Esophagus muscularis mucosa (tissue), 4 donors: ENCODE measurements around the gene IL9. TPM values are rescaled to one million over a fixed set of nuclear protein-coding genes. Genes with fewer than 3 reads are reported as not detected.
A peak's percentile ranks its signal among the peaks of the same experiment; 100 is the strongest.

Source experiments
- DNase-seq: peaks from one replicate; pipeline ENCODE4 v3.0.0-alpha.2; 2017; ENCODE audit errors: extremely low spot score
- H3K27ac ChIP-seq, 4 donors: fragments of 200-600 bp; sonication (generic); replicated peaks in 1 of 4; 1 replicate in 3 of 4; 2 replicates in 1 of 4; pipeline ENCODE4 v1.5.1; 2016 to 2019; ENCODE audit warnings: mild to moderate bottlenecking in 1 of 4
- H3K27me3 ChIP-seq, 4 donors: fragments of 200-600 bp; sonication (generic); one replicate each; pipeline versions ENCODE4 v1.5.1 to v1.6.0; 2016 to 2019
- H3K36me3 ChIP-seq, 4 donors: fragments of 200-600 bp; sonication (generic); one replicate each; pipeline ENCODE4 v1.5.1; 2016 to 2019
- H3K4me1 ChIP-seq, 4 donors: fragments of 200-600 bp; sonication (generic); one replicate each; pipeline ENCODE4 v1.5.1; 2016 to 2019
- H3K4me3 ChIP-seq, 4 donors: fragments of 200-600 bp; sonication (generic); 1 replicate in 2 of 4; 2 replicates in 2 of 4; pipeline ENCODE4 v1.5.1; 2016 to 2019; ENCODE audit warnings: mild to moderate bottlenecking in 4 of 4, moderate library complexity in 1 of 4
- H3K9me3 ChIP-seq, 4 donors: fragments of 200-600 bp; sonication (generic); 1 replicate in 3 of 4; 2 replicates in 1 of 4; pipeline ENCODE4 v1.5.1; 2016 to 2019
- EP300 ChIP-seq: sonication (generic); formaldehyde crosslinking; IDR thresholded peaks from one replicate; pipeline ENCODE4 v1.6.1; 2017; ENCODE audit warnings: antibody characterized with exemption
- POLR2A ChIP-seq: fragments of 450-650 bp; IDR thresholded peaks from one replicate; pipeline ENCODE4 v1.6.1; 2017; ENCODE audit warnings: antibody characterized with exemption, moderate library complexity, mild to moderate bottlenecking, low read depth
- POLR2AphosphoS5 ChIP-seq, 2 donors: sonication (generic); formaldehyde crosslinking; IDR thresholded peaks; one replicate each; pipeline ENCODE4 v1.6.1; 2017; ENCODE audit warnings: antibody characterized with exemption in 2 of 2
- WGBS: methylation state at CpG from one replicate; pipeline ENCODE4 v1.1.5; 2018; 5-methylcytosine and 5-hydroxymethylcytosine counted together
- intact Hi-C: fragments of 100-400 bp; cut with DNase I; formaldehyde crosslinking; loops from one replicate; pipeline ENCODE4 v1.15.1; 2023
- total RNA-seq, 4 donors: library from RNA; depleted of rRNA; stranded (reverse); fragments of >200 nt; gene quantifications; one replicate each; pipeline versions ENCODE4 v1.1.0 to v1.2.1, GENCODE V29; 2016
- TF ChIP-seq, protein P1 (sequence below), 3 experiments: fragments of 200-600 bp in 2 of 3; fragments of 450-650 bp in 1 of 3; sonication (generic) in 2 of 3; IDR thresholded peaks; one replicate each; pipeline ENCODE4 v1.5.1; 2017 to 2019; ENCODE audit warnings: antibody characterized with exemption in 3 of 3, mild to moderate bottlenecking in 2 of 3, moderate library complexity in 1 of 3

IL9 gene
- total RNA-seq, 4 donors from 2014 or later = not detected

DNA sequence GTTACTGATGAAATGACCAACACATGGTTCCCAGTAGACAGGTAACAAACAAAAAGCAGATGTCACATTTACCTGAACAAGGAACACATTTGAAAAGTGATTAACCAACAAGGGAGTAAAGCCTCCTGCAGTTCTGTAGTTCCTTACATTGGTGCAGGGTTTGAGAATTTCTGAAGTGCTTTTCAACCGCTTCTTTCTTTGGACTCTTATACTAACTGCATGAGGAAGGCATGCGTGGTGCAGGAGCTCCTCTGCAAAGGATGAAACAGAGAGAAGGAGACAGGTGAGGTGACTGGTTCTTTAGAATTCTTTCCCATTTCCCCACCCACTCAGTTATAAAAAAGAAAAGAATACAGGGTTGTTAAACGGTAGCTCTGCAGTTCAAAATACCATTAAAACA lies 4.6 kb upstream of the IL9 start:
- intact Hi-C loops = no loop called here

DNA sequence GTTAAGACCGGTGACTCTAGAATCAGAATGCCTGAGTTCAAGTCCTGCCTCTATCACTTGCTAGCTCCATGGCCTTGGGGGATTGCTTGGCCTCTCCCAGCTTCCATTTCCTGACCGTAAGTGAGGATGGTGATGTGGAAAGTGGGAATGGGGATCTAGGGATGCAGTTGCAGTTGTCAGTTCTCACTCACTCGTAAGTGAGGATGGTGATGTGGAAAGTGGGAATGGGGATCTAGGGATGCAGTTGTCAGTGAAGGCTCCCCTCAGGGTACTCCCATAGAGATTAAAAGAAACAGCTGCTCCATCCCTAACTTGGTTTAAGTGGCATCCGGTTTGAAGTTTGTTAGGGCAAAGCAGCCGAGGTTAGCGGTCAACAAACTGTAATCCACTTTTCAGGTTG lies 3.0 kb upstream of the IL9 start:
- Histone ChIP-seq H3K27me3 (peaks cover 0 to 7% (median 0%) of the 10 kb centered on the region in 4 donors), H3K36me3 (no peaks in the 10 kb centered on the region), H3K27ac (no peak overlapping the region), H3K4me1 (no peaks in the 10 kb centered on the region), H3K9me3 (no peaks in the 10 kb centered on the region), H3K4me3 (no peak overlapping the region)
- 81% methylated on average over 6 of the region's 6 CpGs for WGBS
- DNase-seq = peak; percentile 64
- TF ChIP-seq POLR2A (no peak), EP300 (no peak), POLR2AphosphoS5 (IDR thresholded peaks at IDR 0.05) (no peak)
- TF ChIP-seq, protein P1, sequence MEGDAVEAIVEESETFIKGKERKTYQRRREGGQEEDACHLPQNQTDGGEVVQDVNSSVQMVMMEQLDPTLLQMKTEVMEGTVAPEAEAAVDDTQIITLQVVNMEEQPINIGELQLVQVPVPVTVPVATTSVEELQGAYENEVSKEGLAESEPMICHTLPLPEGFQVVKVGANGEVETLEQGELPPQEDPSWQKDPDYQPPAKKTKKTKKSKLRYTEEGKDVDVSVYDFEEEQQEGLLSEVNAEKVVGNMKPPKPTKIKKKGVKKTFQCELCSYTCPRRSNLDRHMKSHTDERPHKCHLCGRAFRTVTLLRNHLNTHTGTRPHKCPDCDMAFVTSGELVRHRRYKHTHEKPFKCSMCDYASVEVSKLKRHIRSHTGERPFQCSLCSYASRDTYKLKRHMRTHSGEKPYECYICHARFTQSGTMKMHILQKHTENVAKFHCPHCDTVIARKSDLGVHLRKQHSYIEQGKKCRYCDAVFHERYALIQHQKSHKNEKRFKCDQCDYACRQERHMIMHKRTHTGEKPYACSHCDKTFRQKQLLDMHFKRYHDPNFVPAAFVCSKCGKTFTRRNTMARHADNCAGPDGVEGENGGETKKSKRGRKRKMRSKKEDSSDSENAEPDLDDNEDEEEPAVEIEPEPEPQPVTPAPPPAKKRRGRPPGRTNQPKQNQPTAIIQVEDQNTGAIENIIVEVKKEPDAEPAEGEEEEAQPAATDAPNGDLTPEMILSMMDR (IDR thresholded peaks at IDR 0.05) = no peak
- intact Hi-C loops = no loop called here

More for the DNA sequence above, 4.6 kb upstream of the IL9 start:
- peak; percentile 70 for DNase-seq
- H3K4me3 ChIP-seq = no peak overlapping the region
- TF ChIP-seq EP300 = no peak
- TF ChIP-seq POLR2AphosphoS5 (IDR thresholded peaks at IDR 0.05) = no peak
- no peak for TF ChIP-seq POLR2A
- TF ChIP-seq, protein P1 (IDR thresholded peaks at IDR 0.05) = no peak
- peaks cover 0 to 9% (median 0%) of the 10 kb centered on the region in 4 donors for H3K27me3 ChIP-seq
- H3K36me3 ChIP-seq = no peaks in the 10 kb centered on the region
- no peaks in the 10 kb centered on the region for H3K9me3 ChIP-seq
- H3K27ac ChIP-seq = no peak overlapping the region
- no peaks in the 10 kb centered on the region for H3K4me1 ChIP-seq
- WGBS = 83% methylated on average over 3 of the region's 3 CpGs

DNA sequence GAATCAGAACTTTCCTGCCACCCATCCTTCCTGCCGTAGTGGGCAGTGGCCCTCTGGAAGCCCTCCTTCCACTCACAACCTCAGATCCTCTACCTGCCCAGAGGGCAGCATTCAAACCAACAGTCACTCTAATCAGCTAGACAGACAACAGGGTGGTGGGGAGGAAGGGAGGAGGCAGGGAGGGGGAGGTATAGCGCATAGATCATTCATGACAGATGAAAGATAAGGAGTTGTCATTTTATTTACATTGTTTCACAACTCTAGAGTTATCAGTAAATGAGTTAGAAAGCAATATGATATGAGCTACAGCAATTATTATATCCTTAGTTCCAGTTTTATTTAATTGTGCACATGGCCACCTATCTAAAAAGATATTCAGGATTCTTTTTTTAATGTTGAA lies 852 bp downstream of the IL9 start:
- peaks cover 0 to 6% (median 0%) of the 10 kb centered on the region in 4 donors for H3K27me3 ChIP-seq
- no peak overlapping the region for H3K4me3 ChIP-seq
- 91% methylated on average over 2 of the region's 2 CpGs for WGBS
- no peak overlapping the region for H3K27ac ChIP-seq
- intact Hi-C loops = loop anchor here (5.0 kb wide), 1 partner anchor 38 kb away; no protein-coding TSS in a partner anchor
- peaks cover 0 to 15% (median 14%) of the 10 kb centered on the region in 4 donors for H3K4me1 ChIP-seq
- H3K36me3 ChIP-seq = no peaks in the 10 kb centered on the region
- no peak for DNase-seq
- H3K9me3 ChIP-seq = no peaks in the 10 kb centered on the region
- TF ChIP-seq, protein P1 (IDR thresholded peaks at IDR 0.05) = no peak
- TF ChIP-seq EP300 (no peak), POLR2A (no peak), POLR2AphosphoS5 (IDR thresholded peaks at IDR 0.05) (no peak)

DNA sequence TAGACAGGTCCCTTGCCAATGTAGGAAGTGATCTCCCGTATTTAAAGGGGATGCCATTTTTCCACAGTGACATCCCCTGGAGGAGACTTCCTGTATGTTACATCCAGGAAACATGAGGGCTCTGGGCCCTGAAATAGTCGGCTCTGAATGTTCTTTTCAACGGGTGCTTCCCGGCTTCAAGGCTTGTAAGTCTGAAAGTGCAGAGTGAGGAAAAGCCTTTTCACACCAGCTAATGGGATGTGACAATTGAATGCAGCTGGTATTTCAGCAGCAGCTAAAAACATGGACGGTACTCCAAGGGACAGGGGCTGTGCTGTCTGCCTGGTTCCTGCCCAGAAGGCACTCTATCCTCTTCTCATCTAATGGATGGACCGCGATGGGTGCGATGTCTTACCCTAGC lies 1.4 kb downstream of the IL9 start:
- Histone ChIP-seq H3K27me3 (peaks cover 0 to 2% (median 0%) of the 10 kb centered on the region in 4 donors), H3K4me1 (peaks cover 0 to 15% (median 14%) of the 10 kb centered on the region in 4 donors), H3K27ac (no peak overlapping the region), H3K36me3 (no peaks in the 10 kb centered on the region), H3K9me3 (no peaks in the 10 kb centered on the region), H3K4me3 (no peak overlapping the region)
- DNase-seq = no peak
- intact Hi-C loops = loop anchor here (5.0 kb wide), 1 partner anchor 38 kb away; no protein-coding TSS in a partner anchor
- 66% methylated on average over 8 of the region's 8 CpGs for WGBS
- no peak for TF ChIP-seq EP300
- TF ChIP-seq POLR2A = no peak
- no peak for TF ChIP-seq POLR2AphosphoS5 (IDR thresholded peaks at IDR 0.05)
- TF ChIP-seq, protein P1 (IDR thresholded peaks at IDR 0.05) = no peak

DNA sequence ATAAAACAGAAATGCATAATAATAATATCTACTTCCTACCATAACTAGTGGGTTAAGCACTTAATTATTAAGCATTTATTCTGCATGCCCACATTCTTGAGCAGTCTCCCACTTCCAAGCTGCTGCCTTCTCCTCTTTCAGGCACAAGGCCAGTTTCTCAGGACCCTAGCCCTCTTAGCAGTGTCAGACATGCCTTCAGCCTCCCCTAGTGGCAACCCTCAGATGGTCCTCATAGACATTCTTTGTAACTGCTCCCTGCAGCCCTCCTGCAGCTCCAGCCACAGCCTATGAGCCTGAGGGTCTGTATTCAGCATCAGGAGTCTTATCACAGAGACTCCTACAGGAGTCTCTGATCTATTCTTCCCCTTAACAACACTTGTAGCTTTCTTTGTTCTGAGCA lies 3.9 kb downstream of the IL9 start:
- TF ChIP-seq POLR2AphosphoS5 (IDR thresholded peaks at IDR 0.05) (no peak), EP300 (no peak), POLR2A (no peak)
- TF ChIP-seq, protein P1 (IDR thresholded peaks at IDR 0.05) = no peak
- no peaks in the 10 kb centered on the region for H3K27me3 ChIP-seq

More for the DNA sequence above, 3.9 kb downstream of the IL9 start:
- H3K4me3 ChIP-seq = no peak overlapping the region
- no peaks in the 10 kb centered on the region for H3K36me3 ChIP-seq
- DNase-seq = no peak
- no peak overlapping the region for H3K27ac ChIP-seq
- no peaks in the 10 kb centered on the region for H3K9me3 ChIP-seq
- intact Hi-C loops = loop anchor here (5.0 kb wide), 1 partner anchor 41 kb away; no protein-coding TSS in a partner anchor
- H3K4me1 ChIP-seq = peaks cover 0 to 24% (median 19%) of the 10 kb centered on the region in 4 donors
